GM23338 (cell line): Measurements from ENCODE around the gene PLAAT3.
"Not testable (repeated sequence)": the region's sequence is repeated elsewhere in the genome, so short reads cannot be mapped to it uniquely, and the experiment has no call there.

Source experiments
- CTCF ChIP-seq, 2 experiments: fragments of 200-600 bp in 1 of 2; sonication (generic) in 1 of 2; conservative IDR thresholded peaks; 2 replicates each; pipeline versions ENCODE4 v1.5.1 to v1.6.1; 2016 to 2017; ENCODE audit warnings: antibody characterized with exemption in 2 of 2, low read depth in 2 of 2, mild to moderate bottlenecking in 2 of 2, moderate library complexity in 1 of 2
- EZH2phosphoT487 ChIP-seq: fragments of 200-600 bp; sonication (generic); IDR thresholded peaks from one replicate; pipeline ENCODE4 v1.8.1; 2018; ENCODE audit warnings: antibody characterized with exemption; ENCODE audit not compliant: unreplicated experiment
- POLR2AphosphoS5 ChIP-seq: IDR thresholded peaks from 2 replicates; pipeline ENCODE4 v1.6.1; 2016; ENCODE audit warnings: antibody characterized with exemption, low read depth
- REST ChIP-seq: IDR thresholded peaks from one replicate; pipeline ENCODE4 v1.6.1; 2018; ENCODE audit warnings: antibody characterized with exemption; ENCODE audit not compliant: unreplicated experiment

- not testable (repeated sequence) for TF ChIP-seq POLR2AphosphoS5; CTCF (conservative IDR thresholded peaks at IDR 0.05; ENCODE audit: low read depth in 2 of 2); EZH2phosphoT487; REST
Observed at GRCh38 chr11:63617686-63618085, 3.5 kb upstream of the PLAAT3 start.
